Measurements from ENCODE around the gene FYCO1.
"Not testable (repeated sequence)": the region's sequence is repeated elsewhere in the genome, so short reads cannot be mapped to it uniquely, and the experiment has no call there.

FYCO1 gene

DNA sequence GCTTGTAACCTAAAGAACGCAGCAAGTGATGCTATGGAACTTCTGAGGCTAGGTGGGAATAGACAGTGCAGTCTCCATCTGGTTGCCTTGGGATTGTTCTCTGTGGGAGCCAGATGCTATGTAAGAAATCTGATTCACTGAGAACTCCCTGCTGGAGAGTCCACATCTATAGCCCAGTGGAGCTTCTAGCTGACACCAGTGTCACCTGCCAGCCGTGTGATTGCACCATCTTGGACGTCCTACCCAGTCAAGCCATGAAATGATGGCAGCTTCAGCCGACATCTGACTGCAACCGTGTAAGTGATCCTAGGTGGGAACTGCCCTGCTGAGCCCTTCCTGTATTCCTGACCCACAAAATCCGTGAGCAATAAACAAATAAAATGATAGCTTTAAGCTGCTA, 12.4 kb upstream of the FYCO1 start:
- DNase-seq = no peak

DNA sequence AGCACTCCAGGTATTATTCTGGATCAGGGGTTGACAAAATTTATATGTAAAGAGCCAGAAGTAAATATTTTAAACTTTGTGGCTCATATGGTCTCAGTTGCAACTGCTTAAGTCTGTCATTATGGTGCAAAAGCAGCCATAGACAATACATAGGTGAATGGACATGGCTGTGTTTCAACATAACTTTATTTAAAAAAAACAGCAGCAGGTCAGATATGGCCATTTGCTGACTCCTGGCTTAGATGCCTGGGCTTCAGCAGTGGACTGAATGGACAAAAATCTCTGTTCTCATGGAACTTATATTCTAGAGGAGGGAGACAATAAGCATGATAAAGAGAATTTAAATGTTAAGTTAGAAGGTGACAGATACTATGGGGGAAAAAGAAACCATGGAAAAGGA, 11.7 kb upstream of the FYCO1 start:
- DNase-seq = no peak

DNA sequence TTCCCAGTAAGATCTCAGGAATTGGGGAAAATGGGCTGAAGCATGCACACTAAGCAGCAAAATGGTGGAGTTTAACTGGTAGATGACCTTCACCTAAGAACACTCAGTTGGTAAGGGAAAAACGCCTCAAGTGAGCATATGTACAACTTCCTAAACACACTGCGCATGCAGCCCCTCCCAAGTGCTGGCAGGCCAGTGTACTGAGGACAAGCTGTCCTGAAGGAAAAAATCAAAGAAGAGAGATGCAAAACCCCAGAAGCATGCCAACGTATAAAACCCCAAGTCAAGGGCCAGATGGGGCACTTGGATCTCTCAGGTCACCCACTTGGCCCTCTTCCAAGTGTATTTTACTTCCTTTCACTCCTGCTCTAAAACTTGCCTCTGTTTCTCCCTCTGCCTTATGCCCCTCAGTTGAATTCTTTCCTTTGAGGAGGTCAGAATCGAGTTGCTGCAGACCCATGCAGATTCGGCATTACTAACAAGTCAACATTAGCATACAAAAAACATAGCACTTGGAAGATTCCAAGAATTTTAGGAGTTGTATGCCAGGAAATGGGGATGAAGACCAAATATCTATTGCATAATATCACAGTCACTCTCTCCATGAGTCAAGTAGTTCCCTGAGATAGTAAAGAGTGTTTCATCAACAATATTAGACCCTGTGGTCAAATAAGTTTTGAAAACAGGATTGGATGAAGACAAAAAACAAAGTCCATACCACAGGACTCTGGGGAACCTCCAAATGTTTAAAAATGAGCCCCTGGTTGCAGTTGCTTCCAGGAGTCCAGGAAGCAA, 10.8 kb upstream of the FYCO1 start:
- DNase-seq = no peak

DNA sequence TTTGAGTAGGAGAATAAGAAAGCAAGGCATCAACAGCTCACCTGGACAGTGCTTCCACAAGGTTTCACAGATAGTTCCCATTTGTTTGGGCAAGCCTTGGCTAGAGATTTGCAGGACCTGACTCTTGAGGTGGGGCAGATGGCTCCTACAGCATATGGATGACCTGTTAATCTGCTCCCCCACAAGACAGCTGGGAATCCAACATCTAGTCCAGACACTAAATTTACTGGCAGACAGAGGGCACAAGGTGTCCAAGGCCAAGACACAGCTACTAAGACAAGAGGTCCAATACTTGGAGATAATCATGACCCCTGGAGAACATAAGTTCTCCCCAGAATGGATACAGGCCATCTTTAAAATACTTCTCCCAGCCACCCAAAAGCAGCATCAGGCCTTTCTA, 8.1 kb upstream of the FYCO1 start:
- not testable (repeated sequence) for DNase-seq

DNA sequence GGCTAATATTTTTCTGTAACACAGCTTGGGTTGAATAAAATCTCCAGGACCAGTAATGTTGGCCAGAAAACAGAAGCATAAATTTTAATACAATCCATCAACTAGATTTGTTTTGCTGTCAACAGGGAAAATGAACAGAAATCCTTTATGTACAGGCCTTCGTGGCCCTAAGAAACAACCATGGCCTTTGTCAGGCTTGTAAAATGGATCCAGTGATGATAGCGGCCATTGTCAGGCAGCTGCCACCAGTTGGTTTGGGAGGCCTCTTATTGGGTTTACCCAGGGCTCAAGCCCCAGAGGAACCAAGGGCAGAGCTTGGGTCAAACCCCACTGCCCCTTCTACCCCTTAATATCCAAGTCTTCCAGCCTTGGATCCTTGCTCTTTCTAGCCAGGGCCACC, 5.6 kb upstream of the FYCO1 start:
- DNase-seq = no peak

DNA sequence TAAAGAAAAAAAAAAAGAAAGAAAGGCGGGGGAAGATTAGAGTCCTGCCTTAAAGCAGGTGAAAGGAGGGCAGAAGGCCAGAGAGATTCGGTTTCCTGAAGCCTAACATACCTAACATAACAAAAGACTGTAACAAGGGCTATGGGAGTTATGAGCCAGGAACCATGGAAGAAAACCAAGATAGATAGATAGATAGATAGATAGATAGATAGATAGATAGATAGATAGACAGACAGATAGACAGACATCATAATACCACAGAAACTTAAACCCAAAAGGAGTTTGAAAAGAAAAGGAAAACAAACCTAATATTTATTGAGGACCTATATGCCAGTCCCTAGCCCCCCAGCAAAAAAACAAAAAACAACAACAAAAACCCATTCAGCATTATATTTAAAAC, 2.3 kb upstream of the FYCO1 start:
- no peak for DNase-seq

DNA sequence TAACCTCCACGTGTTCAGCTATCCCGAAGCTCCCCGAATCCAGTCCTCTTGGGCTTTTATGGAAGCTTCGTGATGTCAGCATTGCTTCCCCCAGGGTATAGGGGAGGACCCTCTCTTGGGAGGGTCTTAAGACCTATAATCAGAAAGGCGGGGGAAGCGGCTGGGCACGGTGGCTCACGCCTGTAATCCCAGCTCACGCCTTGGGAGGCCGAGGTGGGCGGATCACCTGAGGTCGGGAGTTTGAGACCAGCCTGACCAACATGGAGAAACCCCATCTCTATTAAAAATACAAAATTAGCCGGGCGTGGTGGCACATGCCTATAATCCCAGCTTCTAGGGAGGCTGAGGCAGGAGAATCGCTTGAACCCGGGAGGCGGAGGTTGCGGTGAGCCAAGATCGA, 1.9 kb upstream of the FYCO1 start:
- DNase-seq = not testable (repeated sequence)

DNA sequence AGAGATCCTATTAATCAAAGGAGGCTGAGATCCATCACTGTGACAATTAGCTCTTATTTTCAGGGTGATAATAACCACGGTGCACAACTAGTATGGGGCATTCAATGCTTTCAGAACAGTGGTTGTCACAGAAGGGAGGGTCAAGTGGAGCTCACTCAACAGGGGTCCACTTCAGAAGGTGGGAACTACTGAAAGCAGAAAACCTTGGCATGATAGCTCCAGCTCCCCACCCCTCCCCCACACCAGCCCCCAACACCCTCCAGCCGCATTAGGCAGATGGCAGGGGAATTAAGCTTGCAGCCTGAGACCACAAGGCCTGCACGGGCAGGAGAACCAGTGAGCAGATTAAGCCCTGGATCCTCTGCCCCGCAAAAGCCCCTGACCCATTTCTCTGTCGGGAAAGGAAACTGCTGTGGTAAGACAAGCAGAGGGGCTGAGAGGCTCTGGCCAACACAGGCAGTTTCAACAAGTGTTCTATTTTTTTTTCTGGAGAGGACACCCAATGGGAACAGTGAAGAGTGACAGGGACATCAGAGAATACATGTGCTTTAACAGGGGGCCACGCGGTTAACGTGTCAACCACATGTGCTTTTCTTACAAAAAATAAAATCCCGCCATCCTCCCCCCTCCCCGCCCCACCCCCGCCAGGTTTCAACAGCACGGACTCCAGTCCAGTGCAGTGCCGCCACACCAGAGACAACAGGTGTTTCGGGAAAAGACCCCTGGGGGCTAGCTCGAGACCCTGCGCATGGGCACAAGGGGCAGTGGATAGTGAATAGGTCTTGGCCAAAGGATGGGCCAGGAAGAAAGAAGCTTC, 997 bp downstream of the FYCO1 start:
- DNase-seq = peak; percentile 75

DNA sequence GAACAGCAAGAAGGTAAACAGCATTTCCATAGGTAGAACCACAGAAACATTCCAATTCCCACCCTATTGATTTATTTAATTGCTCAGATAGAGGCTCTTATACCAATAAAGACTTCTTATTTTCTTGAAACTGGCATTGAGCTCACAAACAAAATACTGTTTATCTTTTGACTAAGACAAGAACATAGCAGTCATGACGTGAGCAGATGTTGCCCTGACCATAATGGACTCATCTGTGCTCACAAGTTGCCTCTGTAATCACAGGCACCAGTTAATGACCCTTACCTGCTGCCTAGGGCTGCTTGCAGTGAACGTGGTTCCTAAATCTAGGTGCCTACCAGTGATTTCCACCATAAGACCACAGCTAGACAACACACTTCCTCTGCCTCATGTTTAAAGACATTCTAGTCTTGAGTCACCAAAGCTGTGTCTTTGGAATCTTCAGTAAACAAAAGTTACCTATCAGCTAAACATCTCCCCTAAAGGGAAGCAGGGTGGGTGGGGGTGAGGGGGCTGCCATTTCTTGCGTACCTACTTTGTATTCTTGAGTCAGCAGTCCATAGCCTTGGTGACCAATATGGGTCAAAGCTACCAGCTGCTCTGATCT, 2.1 kb downstream of the FYCO1 start:
- peak; percentile 85 for DNase-seq

DNA sequence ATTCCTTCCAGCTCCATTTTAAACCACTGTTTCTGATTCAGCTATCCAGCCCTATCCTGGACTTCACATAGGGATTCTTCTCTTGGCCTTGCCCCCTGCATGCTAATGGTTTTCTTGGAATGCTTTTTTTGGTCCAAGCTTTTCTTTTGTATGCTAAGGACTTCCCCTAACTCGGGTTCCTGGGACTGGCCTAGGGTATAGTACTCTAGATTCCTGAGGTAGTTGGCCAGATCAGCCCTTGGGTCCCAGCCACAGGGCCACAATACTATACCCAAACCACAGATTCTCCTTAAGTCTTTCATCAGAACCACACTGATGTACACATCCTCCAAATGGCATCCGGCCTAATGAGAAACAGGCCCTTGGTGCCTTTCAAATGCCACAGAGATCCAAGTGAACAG, 2.8 kb downstream of the FYCO1 start:
- DNase-seq = no peak

DNA sequence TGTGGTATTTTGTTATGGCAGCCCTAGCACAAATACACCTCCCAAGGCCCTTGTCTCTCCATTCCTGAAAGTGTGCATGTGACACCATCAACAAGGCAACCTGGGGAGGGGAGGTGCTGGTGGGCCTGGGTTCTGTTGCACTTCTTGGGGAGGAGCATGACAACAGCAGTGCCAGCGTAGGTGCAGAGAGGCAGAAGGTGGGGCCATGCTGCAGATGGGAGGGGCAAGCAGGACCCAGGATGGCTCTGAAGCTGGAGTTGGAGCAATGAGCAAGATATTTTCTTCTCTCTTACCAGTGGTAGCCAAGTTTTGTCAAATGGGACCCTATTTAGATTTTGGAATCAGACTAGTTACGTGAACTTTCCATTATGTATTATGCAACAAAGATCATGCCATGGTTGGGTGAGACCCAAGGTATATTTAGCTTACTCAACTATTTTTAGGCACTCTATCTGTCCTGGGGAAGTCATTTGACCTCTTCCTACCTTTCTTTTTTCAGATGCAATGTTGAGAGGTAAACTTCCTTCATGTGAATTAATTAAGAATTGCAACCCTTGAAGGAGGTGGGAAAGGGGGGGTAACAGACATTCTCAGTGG, 3.4 kb downstream of the FYCO1 start:
- no peak for DNase-seq

DNA sequence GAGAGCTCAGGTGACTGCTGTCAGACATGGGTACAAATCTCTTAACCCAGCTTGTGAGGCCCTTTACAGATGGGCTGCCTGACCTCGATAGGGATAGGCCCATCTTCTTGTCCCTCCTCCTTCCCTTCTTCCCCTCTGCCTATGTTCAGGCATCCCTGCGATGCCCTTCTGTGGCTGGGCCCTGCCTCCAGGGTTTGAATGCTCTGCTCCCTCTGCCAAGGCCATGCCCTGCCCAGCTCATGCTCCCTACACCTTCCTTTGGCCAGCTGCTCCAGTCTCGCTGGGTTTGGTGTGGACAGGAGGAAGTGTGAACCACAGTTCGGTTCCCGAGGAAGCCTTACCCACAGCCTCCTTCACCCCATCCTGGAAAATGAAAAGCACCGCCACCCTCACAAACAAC, 4.3 kb downstream of the FYCO1 start:
- DNase-seq = no peak

DNA sequence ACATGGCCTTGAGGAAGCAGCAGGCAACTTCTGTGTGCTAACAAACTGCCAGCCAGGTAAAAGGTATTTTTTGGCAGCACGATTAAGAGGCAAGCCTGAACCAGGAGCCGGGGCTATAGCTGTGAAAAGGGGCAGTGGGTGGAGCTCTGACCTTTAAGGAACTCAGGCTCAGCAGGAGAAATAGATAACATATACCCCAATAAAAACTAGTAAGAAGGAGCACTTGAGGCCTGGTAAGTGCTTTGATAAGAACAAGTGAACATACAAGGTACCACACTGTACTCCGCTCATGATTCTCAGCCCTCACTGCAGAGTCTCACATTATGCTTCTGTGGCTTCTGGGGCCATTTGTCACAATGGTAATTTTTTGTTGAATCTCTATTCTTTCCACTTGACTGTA, 5.4 kb downstream of the FYCO1 start:
- no peak for DNase-seq

DNA sequence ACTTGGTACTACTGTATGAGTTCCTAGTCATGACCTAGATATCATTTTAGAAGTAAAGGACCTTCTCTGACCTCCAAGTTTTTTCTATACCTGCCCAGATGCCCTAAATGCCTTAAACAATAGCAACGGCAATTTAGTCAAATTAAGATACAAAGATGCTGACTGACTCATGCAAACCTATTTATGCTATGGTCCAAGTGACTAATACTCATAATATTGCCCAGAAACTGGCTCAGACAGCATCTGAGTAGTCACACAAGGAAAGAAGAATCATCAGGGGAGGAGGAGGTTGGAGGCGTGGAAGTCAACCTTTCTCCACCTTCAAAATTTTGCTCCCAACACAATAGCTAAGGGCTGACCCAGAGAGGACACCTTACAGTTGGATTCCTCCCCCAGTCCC, 6.8 kb downstream of the FYCO1 start:
- peak; percentile 38 for DNase-seq

DNA sequence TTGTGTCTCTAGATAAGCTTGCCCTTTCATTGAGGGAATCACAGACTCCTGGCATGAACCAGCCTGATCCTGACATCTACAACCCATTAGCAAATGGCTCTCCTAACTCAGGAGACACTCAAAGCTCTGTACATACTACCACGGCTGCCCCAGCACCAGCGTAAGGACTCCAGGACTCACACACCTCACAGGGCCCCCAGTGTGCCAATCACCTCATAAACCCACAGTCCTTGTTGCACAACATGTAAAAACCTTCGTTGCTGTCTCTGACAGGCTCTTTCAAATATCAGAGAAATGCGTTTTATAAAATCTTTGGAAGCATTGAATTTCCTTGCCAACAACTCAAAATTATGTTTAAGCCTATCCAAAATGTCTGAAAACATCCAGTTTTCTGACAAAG, 7.3 kb downstream of the FYCO1 start:
- DNase-seq = no peak

DNA sequence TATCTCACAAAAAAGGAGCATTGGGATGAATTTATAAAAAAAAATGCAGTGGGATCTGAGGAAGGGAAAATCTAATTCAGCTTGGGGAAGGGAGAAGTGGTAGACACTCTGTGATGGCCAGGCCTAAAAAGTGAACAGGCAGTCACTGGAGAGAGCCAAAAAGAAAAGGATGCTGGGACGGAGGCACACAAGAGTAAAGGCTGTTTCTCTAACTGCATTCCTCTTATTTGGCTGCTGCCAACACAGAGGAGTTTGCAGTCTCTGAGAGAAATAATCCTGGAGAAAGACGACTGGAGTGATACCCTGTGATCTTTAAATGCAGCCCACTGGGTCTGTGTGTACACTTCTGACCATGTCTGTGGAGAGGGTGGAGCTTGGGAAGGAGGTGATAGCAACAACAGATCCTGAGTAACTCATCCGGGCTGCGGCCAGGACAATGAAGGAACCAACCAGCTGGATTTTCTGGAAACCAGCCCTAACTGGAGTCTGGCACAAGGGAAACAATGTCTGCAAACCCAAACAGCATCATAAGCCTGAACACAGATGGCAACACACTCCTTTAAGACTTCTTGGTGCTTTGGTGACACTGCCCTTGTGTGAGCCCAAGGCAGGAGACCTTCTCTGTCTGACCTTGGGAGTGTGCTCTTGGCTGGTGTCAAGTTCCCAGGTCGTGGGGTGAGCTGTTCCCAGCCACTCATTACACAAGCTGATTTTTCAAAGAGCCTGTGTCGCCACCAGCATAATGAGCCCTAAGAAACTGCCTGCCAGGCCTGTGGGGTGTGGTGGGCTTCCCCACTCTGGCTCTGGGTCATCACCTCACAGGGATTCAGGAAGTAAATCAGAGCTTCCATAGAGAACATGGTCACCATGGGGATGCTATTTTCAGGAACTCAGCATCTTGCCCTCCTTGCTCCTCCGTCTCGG, 8.0 kb downstream of the FYCO1 start:
- DNase-seq = no peak

DNA sequence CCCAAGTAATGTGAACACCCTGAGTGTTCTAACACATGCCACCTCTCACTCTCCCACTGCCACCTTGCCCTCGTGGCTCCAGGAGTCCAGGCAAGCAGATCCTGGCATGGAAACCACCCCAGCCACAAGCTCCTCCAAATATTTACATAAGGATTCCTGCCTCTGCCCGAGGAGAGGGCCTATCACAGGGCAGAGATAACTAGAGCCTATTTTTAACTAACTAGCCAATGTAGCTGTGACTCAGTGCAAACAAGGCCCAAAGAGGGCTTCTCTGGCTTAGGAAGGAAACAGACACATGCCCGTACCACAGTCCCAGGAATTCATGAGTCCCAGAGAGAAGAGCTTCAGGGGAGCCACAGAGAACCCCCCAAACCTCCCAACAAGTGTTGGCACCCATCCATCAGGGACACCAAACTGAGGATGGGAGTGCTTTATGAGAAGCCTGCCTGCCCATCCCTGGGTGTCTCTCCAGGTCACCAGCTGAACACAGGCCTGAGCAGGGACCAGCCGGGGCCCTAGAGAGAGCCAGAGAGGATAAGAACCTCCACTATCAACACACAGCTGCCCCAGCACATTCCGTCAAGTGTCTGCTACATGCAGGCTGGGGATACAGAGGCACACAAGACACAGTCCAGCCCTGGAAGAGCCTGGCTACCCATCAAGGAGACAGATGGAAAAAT, 9.2 kb downstream of the FYCO1 start:
- no peak for DNase-seq

DNA sequence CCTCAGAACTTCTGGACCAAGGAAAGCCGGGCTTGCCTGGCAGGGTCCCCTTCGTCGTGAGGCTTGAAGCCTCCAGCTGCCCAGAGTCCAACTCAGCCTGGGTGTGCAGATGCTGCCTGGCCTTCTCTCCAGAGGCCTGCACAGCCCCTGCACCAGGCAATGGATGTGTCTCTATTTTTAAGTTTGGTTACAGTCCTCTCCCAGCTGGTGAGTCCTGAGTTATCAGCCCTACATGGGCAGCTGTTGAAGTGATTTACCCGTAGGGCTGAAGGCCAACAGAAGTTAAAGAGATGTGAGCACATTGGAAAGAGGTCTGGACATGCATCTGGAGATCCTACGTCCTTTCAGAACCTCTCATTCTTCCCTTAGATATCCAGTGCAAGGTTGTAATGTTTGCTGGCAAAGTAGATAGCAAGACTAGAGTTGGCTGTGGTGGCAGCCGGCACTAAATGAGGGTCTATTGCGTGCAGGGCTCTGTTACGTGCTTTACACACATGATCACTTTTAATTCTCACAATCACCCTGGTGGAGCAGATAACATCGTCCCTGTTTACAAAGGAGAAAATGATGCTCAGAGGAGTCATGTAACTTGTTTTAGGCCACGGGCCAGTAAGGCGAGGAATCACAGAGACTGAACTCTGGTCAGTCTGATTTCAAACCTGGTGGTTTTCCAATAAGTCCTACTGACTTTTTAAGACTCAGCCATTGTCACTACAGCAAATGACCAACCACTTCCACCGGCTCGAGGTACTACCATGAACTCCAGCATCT, 9.9 kb downstream of the FYCO1 start:
- no peak for DNase-seq

DNA sequence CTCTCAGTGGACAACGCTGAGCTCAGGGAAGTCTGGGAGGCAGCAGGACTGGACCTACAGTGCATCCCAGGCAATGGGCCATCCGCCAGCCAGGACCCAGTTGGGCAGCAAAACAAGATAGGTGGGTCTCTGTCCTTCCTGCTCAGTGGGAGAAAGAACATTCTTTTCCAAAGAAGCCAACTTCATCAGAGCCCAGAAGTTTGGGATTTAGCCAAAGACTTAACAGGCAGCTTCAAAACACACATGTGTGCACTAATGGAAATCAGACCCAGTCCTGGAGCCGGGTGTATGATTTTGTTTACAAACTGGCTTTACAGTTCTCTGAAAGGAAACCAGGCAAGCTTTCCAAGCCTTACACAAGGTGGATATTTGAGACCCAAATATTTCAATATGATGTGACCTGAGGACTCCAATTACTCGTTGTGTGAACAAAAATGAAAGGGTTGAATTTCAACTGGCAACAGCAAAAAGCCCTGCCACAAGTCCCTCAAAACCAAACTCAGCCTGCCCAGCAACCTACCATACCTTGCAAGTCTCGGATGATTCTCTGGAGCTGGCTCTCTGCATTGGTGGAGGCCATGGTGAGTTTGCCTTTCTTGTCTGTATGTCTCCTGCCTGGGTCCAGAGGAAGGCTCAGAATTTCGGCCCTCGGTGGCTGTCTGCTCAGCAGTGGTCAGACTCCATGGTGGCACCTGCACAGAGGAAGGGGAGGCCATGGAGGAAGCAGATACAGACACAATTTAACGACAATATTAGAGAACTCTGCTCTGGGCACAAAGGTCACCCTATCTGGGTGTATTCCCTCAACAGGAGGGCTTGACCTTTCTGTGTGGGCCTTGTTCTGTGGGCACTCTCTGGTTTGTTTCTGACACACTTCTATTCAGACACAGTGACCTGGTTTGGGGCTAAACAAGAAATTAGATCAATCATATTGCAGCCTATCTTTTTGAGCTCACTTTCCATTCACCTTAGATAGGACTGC, 11.0 kb downstream of the FYCO1 start:
- no peak for DNase-seq

DNA sequence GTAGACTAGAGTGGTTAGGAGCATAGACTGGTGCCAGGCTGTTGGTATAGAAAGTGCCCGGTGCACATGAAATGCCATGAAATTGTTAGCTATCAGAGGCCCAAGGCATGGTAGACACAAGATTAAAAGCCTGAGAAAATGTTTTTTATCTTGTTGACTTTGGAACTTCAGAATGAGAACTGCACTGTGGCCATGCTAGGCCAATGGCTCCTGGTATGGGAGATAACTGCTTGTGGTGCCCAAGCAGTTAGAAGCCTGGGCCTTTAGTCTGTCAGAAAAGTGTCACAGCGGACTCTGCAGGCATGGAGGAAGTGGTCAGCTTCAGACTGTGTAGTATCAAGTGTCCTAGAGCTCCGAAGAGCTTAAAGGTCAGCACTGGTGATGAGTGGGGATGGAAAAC, 11.9 kb downstream of the FYCO1 start:
- no peak for DNase-seq

Measured in CD4-positive, alpha-beta T cell treated with Interleukin-4 for 4 hours (primary cell).